ENCODE data around the gene PTPRQ.

Gene PTPRQ

GRCh38 chr12:80551897-80552296 lies 107.9 kb downstream of the PTPRQ start:
- no peak for DNase-seq
- Histone ChIP-seq H3K27ac (ENCODE audit: insufficient read depth, low read length, poor library complexity, severe bottlenecking) (no peak overlapping the region), H3K36me3 (ENCODE audit: control insufficient read depth, insufficient read depth, low read length) (no peaks in the 10 kb centered on the region), H3K4me3 (ENCODE audit: insufficient read depth, low read depth, low read length, poor library complexity, severe bottlenecking) (no peak overlapping the region), H3K27me3 (replicated peaks; ENCODE audit: control insufficient read depth, insufficient read depth, low read length, poor library complexity, severe bottlenecking) (no peaks in the 10 kb centered on the region), H3K4me1 (ENCODE audit: control insufficient read depth, insufficient read depth, low read length, poor library complexity, severe bottlenecking) (no peaks in the 10 kb centered on the region), H3K9me3 (ENCODE audit: control insufficient read depth, low read length) (no peaks in the 10 kb centered on the region)

DNA sequence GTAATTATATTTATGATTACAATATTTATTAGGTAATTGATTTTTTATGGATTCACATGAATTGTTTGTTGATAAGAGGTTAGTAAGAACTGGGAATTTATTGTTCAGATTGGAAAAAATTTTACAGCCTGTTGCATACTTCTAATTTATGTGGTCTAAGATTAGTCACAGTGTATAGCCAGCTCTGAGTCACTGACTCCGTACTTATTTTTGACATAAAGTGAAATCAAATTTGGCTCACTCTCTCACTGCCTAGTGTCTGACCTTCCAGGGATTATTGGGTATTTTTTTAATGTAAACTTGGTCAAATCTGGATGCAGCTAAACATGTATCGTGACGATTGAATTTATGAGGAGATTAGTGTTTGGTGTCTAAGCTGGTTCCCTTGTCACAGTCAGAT lies 109.3 kb downstream of the PTPRQ start:
- DNase-seq: no peak
- Histone ChIP-seq H3K4me3 (ENCODE audit: insufficient read depth, low read depth, low read length, poor library complexity, severe bottlenecking) (no peak overlapping the region), H3K27me3 (replicated peaks; ENCODE audit: control insufficient read depth, insufficient read depth, low read length, poor library complexity, severe bottlenecking) (no peaks in the 10 kb centered on the region), H3K27ac (ENCODE audit: insufficient read depth, low read length, poor library complexity, severe bottlenecking) (no peak overlapping the region), H3K9me3 (ENCODE audit: control insufficient read depth, low read length) (no peaks in the 10 kb centered on the region), H3K4me1 (ENCODE audit: control insufficient read depth, insufficient read depth, low read length, poor library complexity, severe bottlenecking) (no peaks in the 10 kb centered on the region), H3K36me3 (ENCODE audit: control insufficient read depth, insufficient read depth, low read length) (no peaks in the 10 kb centered on the region)

DNA sequence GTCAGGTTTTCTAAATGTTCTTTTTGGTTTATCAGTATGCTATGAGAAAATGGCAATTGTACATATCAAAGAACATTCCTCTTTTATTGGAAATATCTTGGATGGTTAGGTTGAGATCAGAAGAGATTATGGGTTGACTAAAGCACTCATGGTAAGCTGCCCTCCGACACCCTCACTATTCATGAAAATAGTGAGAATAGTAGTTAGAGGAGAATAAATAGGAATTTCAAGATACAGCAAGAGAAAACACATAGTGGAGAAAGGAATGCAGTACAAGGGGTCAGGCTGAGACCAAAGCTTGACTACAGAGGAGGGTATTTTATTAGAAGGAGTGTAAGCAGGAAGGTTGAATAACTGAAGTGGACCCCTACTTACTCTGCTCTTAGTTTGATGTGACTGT lies 112.5 kb downstream of the PTPRQ start:
- no peak overlapping the region for H3K4me3 ChIP-seq (ENCODE audit: insufficient read depth, low read depth, low read length, poor library complexity, severe bottlenecking)
- no peaks in the 10 kb centered on the region for H3K4me1 ChIP-seq (ENCODE audit: control insufficient read depth, insufficient read depth, low read length, poor library complexity, severe bottlenecking)
- H3K27me3 ChIP-seq (replicated peaks; ENCODE audit: control insufficient read depth, insufficient read depth, low read length, poor library complexity, severe bottlenecking): no peaks in the 10 kb centered on the region
- H3K27ac ChIP-seq (ENCODE audit: insufficient read depth, low read length, poor library complexity, severe bottlenecking): no peak overlapping the region
- no peak for DNase-seq
- no peaks in the 10 kb centered on the region for H3K9me3 ChIP-seq (ENCODE audit: control insufficient read depth, low read length)
- H3K36me3 ChIP-seq (ENCODE audit: control insufficient read depth, insufficient read depth, low read length): no peaks in the 10 kb centered on the region

GRCh38 chr12:80559766-80560165 lies 115.7 kb downstream of the PTPRQ start:
- Histone ChIP-seq H3K27ac (ENCODE audit: insufficient read depth, low read length, poor library complexity, severe bottlenecking) (no peak overlapping the region), H3K4me1 (ENCODE audit: control insufficient read depth, insufficient read depth, low read length, poor library complexity, severe bottlenecking) (no peaks in the 10 kb centered on the region), H3K9me3 (ENCODE audit: control insufficient read depth, low read length) (no peaks in the 10 kb centered on the region), H3K27me3 (replicated peaks; ENCODE audit: control insufficient read depth, insufficient read depth, low read length, poor library complexity, severe bottlenecking) (no peaks in the 10 kb centered on the region), H3K4me3 (ENCODE audit: insufficient read depth, low read depth, low read length, poor library complexity, severe bottlenecking) (no peak overlapping the region), H3K36me3 (ENCODE audit: control insufficient read depth, insufficient read depth, low read length) (no peaks in the 10 kb centered on the region)
- no peak for DNase-seq

DNA sequence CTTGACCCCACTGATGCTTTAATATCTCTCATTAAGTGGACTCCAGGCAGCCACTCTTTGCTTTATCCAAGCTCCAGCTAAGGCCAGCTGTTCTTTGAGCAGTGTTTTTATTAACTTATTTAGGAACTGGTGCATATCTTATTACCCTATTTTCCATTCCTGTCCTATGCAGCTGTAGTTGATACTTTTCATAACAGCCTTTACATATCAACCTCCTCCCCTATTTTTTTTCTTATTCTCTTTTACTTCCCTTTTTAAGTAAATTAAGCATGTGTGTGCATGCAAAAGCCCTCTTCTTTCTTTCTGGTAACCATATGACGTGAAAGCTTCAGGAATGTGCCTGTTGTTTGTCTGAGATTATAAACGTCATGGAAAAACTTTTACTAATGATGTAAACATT lies 121.2 kb downstream of the PTPRQ start:
- Histone ChIP-seq H3K36me3 (ENCODE audit: control insufficient read depth, insufficient read depth, low read length) (no peaks in the 10 kb centered on the region), H3K27ac (ENCODE audit: insufficient read depth, low read length, poor library complexity, severe bottlenecking) (no peak overlapping the region), H3K9me3 (ENCODE audit: control insufficient read depth, low read length) (no peaks in the 10 kb centered on the region), H3K4me1 (ENCODE audit: control insufficient read depth, insufficient read depth, low read length, poor library complexity, severe bottlenecking) (no peaks in the 10 kb centered on the region), H3K27me3 (replicated peaks; ENCODE audit: control insufficient read depth, insufficient read depth, low read length, poor library complexity, severe bottlenecking) (no peaks in the 10 kb centered on the region), H3K4me3 (ENCODE audit: insufficient read depth, low read depth, low read length, poor library complexity, severe bottlenecking) (no peak overlapping the region)
- no peak for DNase-seq

GRCh38 chr12:80567401-80567800 lies 123.4 kb downstream of the PTPRQ start:
- Histone ChIP-seq H3K4me3 (ENCODE audit: insufficient read depth, low read depth, low read length, poor library complexity, severe bottlenecking) (no peak overlapping the region), H3K4me1 (ENCODE audit: control insufficient read depth, insufficient read depth, low read length, poor library complexity, severe bottlenecking) (no peaks in the 10 kb centered on the region), H3K9me3 (ENCODE audit: control insufficient read depth, low read length) (no peaks in the 10 kb centered on the region), H3K36me3 (ENCODE audit: control insufficient read depth, insufficient read depth, low read length) (no peaks in the 10 kb centered on the region), H3K27ac (ENCODE audit: insufficient read depth, low read length, poor library complexity, severe bottlenecking) (no peak overlapping the region), H3K27me3 (replicated peaks; ENCODE audit: control insufficient read depth, insufficient read depth, low read length, poor library complexity, severe bottlenecking) (no peaks in the 10 kb centered on the region)
- no peak for DNase-seq

GRCh38 chr12:80576641-80577418 lies 132.8 kb downstream of the PTPRQ start:
- no peak for DNase-seq
- Histone ChIP-seq H3K9me3 (ENCODE audit: control insufficient read depth, low read length) (no peaks in the 10 kb centered on the region), H3K4me3 (ENCODE audit: insufficient read depth, low read depth, low read length, poor library complexity, severe bottlenecking) (no peak overlapping the region), H3K36me3 (ENCODE audit: control insufficient read depth, insufficient read depth, low read length) (no peaks in the 10 kb centered on the region), H3K27me3 (replicated peaks; ENCODE audit: control insufficient read depth, insufficient read depth, low read length, poor library complexity, severe bottlenecking) (no peaks in the 10 kb centered on the region), H3K4me1 (ENCODE audit: control insufficient read depth, insufficient read depth, low read length, poor library complexity, severe bottlenecking) (no peaks in the 10 kb centered on the region), H3K27ac (ENCODE audit: insufficient read depth, low read length, poor library complexity, severe bottlenecking) (no peak overlapping the region)

DNA sequence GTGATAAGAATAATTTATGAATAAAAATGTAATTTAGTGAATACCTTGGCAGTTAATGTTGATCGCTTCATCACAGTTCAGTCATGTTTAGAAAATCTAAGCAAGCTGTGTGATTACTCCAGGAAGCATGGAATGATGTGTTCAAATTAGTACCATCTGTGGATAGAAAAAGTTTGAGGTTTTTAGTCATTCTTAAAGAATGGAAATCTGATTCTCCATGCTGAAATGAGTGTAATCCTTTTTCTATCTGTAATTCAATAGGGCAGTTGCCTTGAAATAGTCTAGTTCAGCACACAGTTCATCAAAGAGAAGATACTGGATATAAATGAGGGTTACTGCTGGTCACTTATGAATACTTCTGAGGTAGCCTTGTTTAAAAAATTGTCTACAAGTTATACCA lies 136.2 kb downstream of the PTPRQ start:
- no peak for DNase-seq
- no peak overlapping the region for H3K27ac ChIP-seq (ENCODE audit: insufficient read depth, low read length, poor library complexity, severe bottlenecking)
- H3K4me3 ChIP-seq (ENCODE audit: insufficient read depth, low read depth, low read length, poor library complexity, severe bottlenecking): no peak overlapping the region

DNA sequence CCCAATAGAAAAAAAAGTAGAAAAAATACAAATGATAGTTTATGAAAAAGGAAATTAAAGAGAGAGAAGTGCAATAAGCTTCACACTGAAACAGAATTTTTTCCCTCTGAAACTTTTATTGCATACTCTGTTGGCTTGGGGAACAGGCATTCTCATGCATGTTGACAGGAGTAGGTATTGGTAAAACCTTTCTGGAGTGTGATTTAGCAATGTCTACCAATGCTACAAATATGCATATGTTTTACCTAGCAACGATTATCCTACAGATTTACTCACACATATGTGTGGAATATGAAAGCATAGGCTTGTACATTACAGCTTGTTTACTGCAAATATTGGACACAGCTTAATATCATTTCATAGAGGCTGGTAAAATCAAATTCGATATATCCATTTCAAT lies 137.7 kb downstream of the PTPRQ start:
- DNase-seq: no peak
- Histone ChIP-seq H3K27me3 (replicated peaks; ENCODE audit: control insufficient read depth, insufficient read depth, low read length, poor library complexity, severe bottlenecking) (no peaks in the 10 kb centered on the region), H3K27ac (ENCODE audit: insufficient read depth, low read length, poor library complexity, severe bottlenecking) (no peak overlapping the region), H3K9me3 (ENCODE audit: control insufficient read depth, low read length) (no peaks in the 10 kb centered on the region), H3K4me1 (ENCODE audit: control insufficient read depth, insufficient read depth, low read length, poor library complexity, severe bottlenecking) (no peaks in the 10 kb centered on the region), H3K36me3 (ENCODE audit: control insufficient read depth, insufficient read depth, low read length) (no peaks in the 10 kb centered on the region), H3K4me3 (ENCODE audit: insufficient read depth, low read depth, low read length, poor library complexity, severe bottlenecking) (no peak overlapping the region)

More for the DNA sequence above, 136.2 kb downstream of the PTPRQ start:
- Histone ChIP-seq H3K36me3 (ENCODE audit: control insufficient read depth, insufficient read depth, low read length) (no peaks in the 10 kb centered on the region), H3K9me3 (ENCODE audit: control insufficient read depth, low read length) (no peaks in the 10 kb centered on the region), H3K4me1 (ENCODE audit: control insufficient read depth, insufficient read depth, low read length, poor library complexity, severe bottlenecking) (no peaks in the 10 kb centered on the region), H3K27me3 (replicated peaks; ENCODE audit: control insufficient read depth, insufficient read depth, low read length, poor library complexity, severe bottlenecking) (no peaks in the 10 kb centered on the region)

- Histone ChIP-seq H3K4me3 (ENCODE audit: insufficient read depth, low read depth, low read length, poor library complexity, severe bottlenecking) (no peak overlapping the region), H3K36me3 (ENCODE audit: control insufficient read depth, insufficient read depth, low read length) (no peaks in the 10 kb centered on the region), H3K9me3 (ENCODE audit: control insufficient read depth, low read length) (no peaks in the 10 kb centered on the region), H3K27me3 (replicated peaks; ENCODE audit: control insufficient read depth, insufficient read depth, low read length, poor library complexity, severe bottlenecking) (no peaks in the 10 kb centered on the region), H3K4me1 (ENCODE audit: control insufficient read depth, insufficient read depth, low read length, poor library complexity, severe bottlenecking) (no peaks in the 10 kb centered on the region), H3K27ac (ENCODE audit: insufficient read depth, low read length, poor library complexity, severe bottlenecking) (no peak overlapping the region)
- no peak for DNase-seq
Observed at GRCh38 chr12:80582431-80582830, 138.4 kb downstream of the PTPRQ start.
